ENCODE data around the gene HADH. TPM values are rescaled to one million over a fixed set of nuclear protein-coding genes. Genes with fewer than 3 reads are reported as not detected.
A peak's percentile ranks its signal among the peaks of the same experiment; 100 is the strongest.

The HADH gene
- total RNA-seq, 1 experiment from 2014 or later, result 47.9 TPM

- no peak for TF ChIP-seq CTCF (IDR thresholded peaks at IDR 0.05; ENCODE audit: unreplicated experiment)
- BruUV-seq (replicated peaks), result no TSS peak
- intact Hi-C loops (cut with micrococcal nuclease; ENCODE audit: unreplicated experiment), result loop anchor here (1.0 kb wide), 1 partner anchor 512 kb away; no protein-coding TSS in a partner anchor
- Mint-ChIP-seq H3K4me1 (ENCODE audit: low read depth, unreplicated experiment) (peaks cover 10% of the 10 kb centered on the region), H3K27me3 (ENCODE audit: unreplicated experiment) (no peaks in the 10 kb centered on the region), H3K36me3 (ENCODE audit: insufficient read depth, unreplicated experiment) (no peaks in the 10 kb centered on the region), H3K9me3 (ENCODE audit: low read depth, unreplicated experiment) (no peaks in the 10 kb centered on the region), H3K4me3 (ENCODE audit: low read depth, unreplicated experiment) (no peak overlapping the region), H3K27ac (ENCODE audit: unreplicated experiment) (no peak overlapping the region)
- CTCF ChIA-PET, result no interaction called here
- peak; percentile 18 for DNase-seq
These were observed 69.2 kb downstream of the HADH start for GRCh38 chr4:108058685-108059440.

- intact Hi-C loops (cut with micrococcal nuclease; ENCODE audit: unreplicated experiment), result loop anchor here (1.0 kb wide), 1 partner anchor 433 kb away; no protein-coding TSS in a partner anchor
- Mint-ChIP-seq H3K4me1 (ENCODE audit: low read depth, unreplicated experiment) (peaks cover 8% of the 10 kb centered on the region), H3K27ac (ENCODE audit: unreplicated experiment) (no peak overlapping the region), H3K36me3 (ENCODE audit: insufficient read depth, unreplicated experiment) (no peaks in the 10 kb centered on the region), H3K4me3 (ENCODE audit: low read depth, unreplicated experiment) (no peak overlapping the region), H3K9me3 (ENCODE audit: low read depth, unreplicated experiment) (no peaks in the 10 kb centered on the region), H3K27me3 (ENCODE audit: unreplicated experiment) (no peaks in the 10 kb centered on the region)
- CTCF ChIA-PET, result no interaction called here
- no peak for TF ChIP-seq CTCF (IDR thresholded peaks at IDR 0.05; ENCODE audit: unreplicated experiment)
- peak; percentile 17 for DNase-seq
- no TSS peak for BruUV-seq (replicated peaks)
These were observed 70.5 kb downstream of the HADH start for GRCh38 chr4:108060164-108060563.

- H3K4me1 Mint-ChIP-seq (ENCODE audit: low read depth, unreplicated experiment), result peaks cover 8% of the 10 kb centered on the region
- no peak overlapping the region for H3K4me3 Mint-ChIP-seq (ENCODE audit: low read depth, unreplicated experiment)
- TF ChIP-seq CTCF (IDR thresholded peaks at IDR 0.05; ENCODE audit: unreplicated experiment), result no peak
- no peaks in the 10 kb centered on the region for H3K9me3 Mint-ChIP-seq (ENCODE audit: low read depth, unreplicated experiment)
- H3K27me3 Mint-ChIP-seq (ENCODE audit: unreplicated experiment), result no peaks in the 10 kb centered on the region
- CTCF ChIA-PET, result no interaction called here
- intact Hi-C loops (cut with micrococcal nuclease; ENCODE audit: unreplicated experiment), result loop anchor here (1.0 kb wide), 1 partner anchor 432 kb away; no protein-coding TSS in a partner anchor
- no peak for DNase-seq
- H3K27ac Mint-ChIP-seq (ENCODE audit: unreplicated experiment), result no peak overlapping the region
- no TSS peak for BruUV-seq (replicated peaks)
- no peaks in the 10 kb centered on the region for H3K36me3 Mint-ChIP-seq (ENCODE audit: insufficient read depth, unreplicated experiment)
These were observed 71.1 kb downstream of the HADH start for GRCh38 chr4:108060686-108061321.

GRCh38 chr4:108068442-108068841, 78.8 kb downstream of the HADH start:
- peaks cover 10% of the 10 kb centered on the region for H3K4me1 Mint-ChIP-seq (ENCODE audit: low read depth, unreplicated experiment)
- no peaks in the 10 kb centered on the region for H3K9me3 Mint-ChIP-seq (ENCODE audit: low read depth, unreplicated experiment)
- no peak overlapping the region for H3K4me3 Mint-ChIP-seq (ENCODE audit: low read depth, unreplicated experiment)
- DNase-seq, result no peak
- H3K27me3 Mint-ChIP-seq (ENCODE audit: unreplicated experiment), result no peaks in the 10 kb centered on the region
- CTCF ChIA-PET, result no interaction called here
- no TSS peak for BruUV-seq (replicated peaks)
- no peak overlapping the region for H3K27ac Mint-ChIP-seq (ENCODE audit: unreplicated experiment)
- no peak for TF ChIP-seq CTCF (IDR thresholded peaks at IDR 0.05; ENCODE audit: unreplicated experiment)
- no peaks in the 10 kb centered on the region for H3K36me3 Mint-ChIP-seq (ENCODE audit: insufficient read depth, unreplicated experiment)
- intact Hi-C loops (cut with micrococcal nuclease; ENCODE audit: unreplicated experiment), result no loop called here

Data from Calu3 (cell line).